GM23248 (cell line): ENCODE measurements around the gene TCF4. TPM values are rescaled to one million over a fixed set of nuclear protein-coding genes. Genes with fewer than 3 reads are reported as not detected.

ENCODE experiments used
- DNase-seq: peaks from one replicate; pipeline ENCODE4 v3.0.0-alpha.2; 2015
- H2AFZ ChIP-seq: fragments of 200-600 bp; sonication (generic); 2 replicates; pipeline ENCODE4 v1.6.1; 2016; ENCODE audit warnings: antibody characterized with exemption
- H3F3A ChIP-seq: fragments of 200-600 bp; sonication (generic); 2 replicates; pipeline ENCODE4 v1.6.1; 2016; ENCODE audit warnings: mild to moderate bottlenecking, antibody characterized with exemption, mixed run types; ENCODE audit not compliant: insufficient read depth
- H3K27ac ChIP-seq: fragments of 200-600 bp; sonication (generic); 2 replicates; pipeline ENCODE4 v1.5.1; 2016; ENCODE audit warnings: mild to moderate bottlenecking
- H3K27me3 ChIP-seq: fragments of 200-600 bp; sonication (generic); replicated peaks from 2 replicates; pipeline ENCODE4 v1.6.1; 2016; ENCODE audit warnings: mild to moderate bottlenecking; ENCODE audit not compliant: insufficient read depth
- H3K36me3 ChIP-seq: fragments of 200-600 bp; sonication (generic); 2 replicates; pipeline ENCODE4 v1.6.1; 2016; ENCODE audit warnings: low read depth, mild to moderate bottlenecking
- H3K4me1 ChIP-seq: fragments of 200-600 bp; sonication (generic); 2 replicates; pipeline ENCODE4 v1.6.1; 2016; ENCODE audit warnings: mild to moderate bottlenecking; ENCODE audit not compliant: insufficient read depth
- H3K4me2 ChIP-seq: fragments of 200-600 bp; sonication (generic); one replicate; pipeline ENCODE4 v1.6.1; 2016; ENCODE audit warnings: mild to moderate bottlenecking; ENCODE audit not compliant: unreplicated experiment
- H3K4me3 ChIP-seq: fragments of 200-600 bp; sonication (generic); 2 replicates; pipeline ENCODE4 v1.5.1; 2016; ENCODE audit warnings: mild to moderate bottlenecking
- H3K79me2 ChIP-seq: fragments of 200-600 bp; sonication (generic); 2 replicates; pipeline ENCODE4 v1.6.1; 2016; ENCODE audit warnings: mild to moderate bottlenecking; ENCODE audit not compliant: insufficient read depth
- H3K9ac ChIP-seq: fragments of 200-600 bp; sonication (generic); 2 replicates; pipeline ENCODE4 v1.6.1; 2016; ENCODE audit warnings: mild to moderate bottlenecking
- H3K9me2 ChIP-seq: fragments of 200-600 bp; sonication (generic); 2 replicates; pipeline ENCODE4 v1.6.1; 2016; ENCODE audit warnings: mixed run types, mild to moderate bottlenecking, moderate library complexity; ENCODE audit not compliant: insufficient read depth
- H3K9me3 ChIP-seq: fragments of 200-600 bp; sonication (generic); one replicate; pipeline ENCODE4 v1.6.1; 2017; ENCODE audit warnings: low read depth
- H4K20me1 ChIP-seq: fragments of 200-600 bp; sonication (generic); 2 replicates; pipeline ENCODE4 v1.6.0; 2016; ENCODE audit not compliant: insufficient read depth
- EZH2 ChIP-seq: fragments of 200-600 bp; sonication (generic); IDR thresholded peaks from 2 replicates; pipeline ENCODE4 v1.6.1; 2018; ENCODE audit warnings: antibody characterized with exemption, mild to moderate bottlenecking; ENCODE audit not compliant: insufficient read depth, poor library complexity, severe bottlenecking
- EZH2phosphoT487 ChIP-seq: fragments of 200-600 bp; sonication (generic); IDR thresholded peaks from 2 replicates; pipeline ENCODE4 v1.6.1; 2018; ENCODE audit warnings: antibody characterized with exemption, moderate library complexity, mild to moderate bottlenecking, low read depth; ENCODE audit not compliant: insufficient read depth
- WGBS, 2 experiments: methylation state at CpG; one replicate each; pipeline ENCODE4 v1.1.6; 2015 to 2017; ENCODE audit warnings: low lambda C conversion rate in 2 of 2, low coverage in 1 of 2; ENCODE audit errors: missing lambda C conversion rate in 2 of 2; 5-methylcytosine and 5-hydroxymethylcytosine counted together
- in situ Hi-C: fragments of 300-500 bp; cut with MboI; formaldehyde crosslinking; loops from 2 replicates; pipeline ENCODE4 v1.15.0; 2020
- polyA plus RNA-seq: library from polyadenylated mRNA; unstranded; fragments of >200 nt; fragmentation: Nextera tagmentation; extraction: Ambion mirVana; gene quantifications from 2 replicates; pipeline ENCODE4 v1.2.1, GENCODE V29; 2016
- total RNA-seq: library from RNA; depleted of rRNA; stranded (reverse); fragments of >200 nt; shearing (Covaris generic); gene quantifications from 2 replicates; pipeline ENCODE4 v1.2.3, GENCODE V29; 2014

Gene TCF4
- total and polyA plus RNA-seq, 2 experiments from 2014 or later: 54.5 to 59.3 TPM

GRCh38 chr18:55446996-55447671, 140.9 kb downstream of the TCF4 start:
- DNase-seq: no peak
- Histone ChIP-seq H3K27ac (no peak overlapping the region), H3K4me2 (no peak overlapping the region), H3K36me3 (no peaks in the 10 kb centered on the region), H3K79me2 (peaks cover 97% of the 10 kb centered on the region), H3K27me3 (no peaks in the 10 kb centered on the region), H3K4me1 (no peaks in the 10 kb centered on the region), H2AFZ (no peak overlapping the region), H4K20me1 (no peaks in the 10 kb centered on the region), H3K4me3 (no peak overlapping the region), H3K9me2 (no peaks in the 10 kb centered on the region), H3K9me3 (no peaks in the 10 kb centered on the region), H3F3A (0 out of 2 replicates have a peak, but pooled peaks cover 4% of the 10 kb centered on the region), H3K9ac (no peak overlapping the region)
- TF ChIP-seq EZH2phosphoT487 (no peak), EZH2 (no peak)
- WGBS, 2 experiments: 97% methylated on average over 5 of the region's 5 CpGs
- in situ Hi-C loops: no loop called here

GRCh38 chr18:55444536-55444935, 143.5 kb downstream of the TCF4 start:
- H3K4me1 ChIP-seq: no peaks in the 10 kb centered on the region
- WGBS, 2 experiments: 97 to 100% methylated on average over 1 of the region's 1 CpG
- TF ChIP-seq EZH2phosphoT487: no peak
- TF ChIP-seq EZH2: no peak

GRCh38 chr18:55443776-55444175, 144.2 kb downstream of the TCF4 start:
- H3K9ac ChIP-seq: no peak overlapping the region
- H3K4me3 ChIP-seq: no peak overlapping the region
- H3K4me2 ChIP-seq: no peak overlapping the region
- H2AFZ ChIP-seq: no peak overlapping the region
- H3K36me3 ChIP-seq: no peaks in the 10 kb centered on the region
- H3F3A ChIP-seq: 0 out of 2 replicates have a peak, but pooled peaks cover 4% of the 10 kb centered on the region
- H3K9me2 ChIP-seq: no peaks in the 10 kb centered on the region
- no peak overlapping the region for H3K27ac ChIP-seq
- WGBS, 2 experiments: 95 to 96% methylated on average over 3 of the region's 3 CpGs
- in situ Hi-C loops: no loop called here
- no peaks in the 10 kb centered on the region for H3K27me3 ChIP-seq
- no peaks in the 10 kb centered on the region for H4K20me1 ChIP-seq
- no peaks in the 10 kb centered on the region for H3K9me3 ChIP-seq
- TF ChIP-seq EZH2 (no peak), EZH2phosphoT487 (no peak)
- peaks cover 92% of the 10 kb centered on the region for H3K79me2 ChIP-seq
- DNase-seq: peak; percentile 31
- H3K4me1 ChIP-seq: no peaks in the 10 kb centered on the region

More at GRCh38 chr18:55444536-55444935, 143.5 kb downstream of the TCF4 start:
- Histone ChIP-seq H2AFZ (no peak overlapping the region), H3K9me2 (no peaks in the 10 kb centered on the region), H3K27me3 (no peaks in the 10 kb centered on the region), H3F3A (0 out of 2 replicates have a peak, but pooled peaks cover 4% of the 10 kb centered on the region), H3K4me3 (no peak overlapping the region), H3K4me2 (no peak overlapping the region), H3K79me2 (peaks cover 92% of the 10 kb centered on the region), H3K9ac (no peak overlapping the region), H3K27ac (no peak overlapping the region), H4K20me1 (no peaks in the 10 kb centered on the region), H3K9me3 (no peaks in the 10 kb centered on the region), H3K36me3 (no peaks in the 10 kb centered on the region)
- in situ Hi-C loops: no loop called here
- DNase-seq: no peak

- in situ Hi-C loops: no loop called here
- Histone ChIP-seq H4K20me1 (no peaks in the 10 kb centered on the region), H3K79me2 (peaks cover 92% of the 10 kb centered on the region)
These were observed 145.4 kb downstream of the TCF4 start for GRCh38 chr18:55442561-55442960.

More at GRCh38 chr18:55442561-55442960, 145.4 kb downstream of the TCF4 start:
- H3K9ac ChIP-seq: no peak overlapping the region
- no peak overlapping the region for H3K4me3 ChIP-seq
- no peaks in the 10 kb centered on the region for H3K9me2 ChIP-seq
- no peaks in the 10 kb centered on the region for H3K9me3 ChIP-seq
- 0 out of 2 replicates have a peak, but pooled peaks cover 4% of the 10 kb centered on the region for H3F3A ChIP-seq
- 78 to 83% methylated on average over 4 of the region's 4 CpGs for WGBS, 2 experiments
- H3K27me3 ChIP-seq: no peaks in the 10 kb centered on the region
- H3K4me1 ChIP-seq: no peaks in the 10 kb centered on the region
- H3K36me3 ChIP-seq: no peaks in the 10 kb centered on the region
- no peak overlapping the region for H3K4me2 ChIP-seq
- no peak overlapping the region for H2AFZ ChIP-seq
- H3K27ac ChIP-seq: no peak overlapping the region
- DNase-seq: no peak
- no peak for TF ChIP-seq EZH2phosphoT487
- no peak for TF ChIP-seq EZH2
